Myocyte (in vitro differentiated cells): ENCODE data around the gene PHYH. TPM values are rescaled to one million over a fixed set of nuclear protein-coding genes. Genes with fewer than 3 reads are reported as not detected.
"Not testable (repeated sequence)": the region's sequence is repeated elsewhere in the genome, so short reads cannot be mapped to it uniquely, and the experiment has no call there.

Experiments
- DNase-seq: peaks from one replicate; pipeline ENCODE4 v3.0.0-alpha.2; 2012; ENCODE audit warnings: low read depth
- polyA plus RNA-seq: library from polyadenylated mRNA; unstranded; fragments of >200 nt; gene quantifications from one replicate; pipeline ENCODE4 v1.2.1, GENCODE V29; 2012; ENCODE audit warnings: missing spikeins
- total RNA-seq: library from RNA; depleted of rRNA; stranded (reverse); fragments of >200 nt; gene quantifications from 2 replicates; pipeline ENCODE4 v1.2.3, GENCODE V29; 2014

Gene PHYH
- 46.9 and 54.7 TPM in 2 replicates for total RNA-seq
- 37.0 TPM for polyA plus RNA-seq

- peak; percentile 96 for DNase-seq
Measured at GRCh38 chr10:13299437-13300287, at the start of gene PHYH. Gene PHYH (minus strand): TSS chr10:13300064. CDS start chr10:13300042, 22 bp downstream.

GRCh38 chr10:13348216-13349017, 48.6 kb upstream of the PHYH start, which contains the start of gene SEPHS1:
Gene SEPHS1 (minus strand): TSS chr10:13348293. CDS start chr10:13344950, 3,343 bp downstream.
- DNase-seq = peak; percentile 81

- peak; percentile 85 for DNase-seq
Measured at GRCh38 chr10:13347500-13348156, 47.8 kb upstream of the PHYH start.

GRCh38 chr10:13347043-13347499, 47.2 kb upstream of the PHYH start:
- DNase-seq = no peak

- peak; percentile 70 for DNase-seq
Measured at GRCh38 chr10:13346283-13347042, 46.6 kb upstream of the PHYH start.

- peak; percentile 50 for DNase-seq
Measured at GRCh38 chr10:13340626-13341376, 40.9 kb upstream of the PHYH start.

- DNase-seq = no peak
Measured at GRCh38 chr10:13340068-13340467, 40.2 kb upstream of the PHYH start.

GRCh38 chr10:13338390-13339110, 38.7 kb upstream of the PHYH start:
- DNase-seq = peak; percentile 58

GRCh38 chr10:13337827-13338196, 37.9 kb upstream of the PHYH start:
- no peak for DNase-seq

- DNase-seq = no peak
Measured at GRCh38 chr10:13337128-13337826, 37.4 kb upstream of the PHYH start.

- DNase-seq = no peak
Measured at GRCh38 chr10:13335881-13336280, 36.0 kb upstream of the PHYH start.

- DNase-seq = no peak
Measured at GRCh38 chr10:13334556-13334955, 34.7 kb upstream of the PHYH start.

GRCh38 chr10:13331646-13332045, 31.8 kb upstream of the PHYH start:
- DNase-seq = peak; percentile 41

- not testable (repeated sequence) for DNase-seq
Measured at GRCh38 chr10:13330980-13331379, 31.1 kb upstream of the PHYH start.

- DNase-seq = no peak
Measured at GRCh38 chr10:13329565-13329964, 29.7 kb upstream of the PHYH start.

GRCh38 chr10:13328613-13329012, 28.7 kb upstream of the PHYH start:
- no peak for DNase-seq

GRCh38 chr10:13328126-13328525, 28.3 kb upstream of the PHYH start:
- DNase-seq = no peak

GRCh38 chr10:13327534-13327933, 27.7 kb upstream of the PHYH start:
- DNase-seq = no peak
